Measurements from ENCODE around the gene LTF.
"Not testable (repeated sequence)": the region's sequence is repeated elsewhere in the genome, so short reads cannot be mapped to it uniquely, and the experiment has no call there.

The LTF gene

DNA sequence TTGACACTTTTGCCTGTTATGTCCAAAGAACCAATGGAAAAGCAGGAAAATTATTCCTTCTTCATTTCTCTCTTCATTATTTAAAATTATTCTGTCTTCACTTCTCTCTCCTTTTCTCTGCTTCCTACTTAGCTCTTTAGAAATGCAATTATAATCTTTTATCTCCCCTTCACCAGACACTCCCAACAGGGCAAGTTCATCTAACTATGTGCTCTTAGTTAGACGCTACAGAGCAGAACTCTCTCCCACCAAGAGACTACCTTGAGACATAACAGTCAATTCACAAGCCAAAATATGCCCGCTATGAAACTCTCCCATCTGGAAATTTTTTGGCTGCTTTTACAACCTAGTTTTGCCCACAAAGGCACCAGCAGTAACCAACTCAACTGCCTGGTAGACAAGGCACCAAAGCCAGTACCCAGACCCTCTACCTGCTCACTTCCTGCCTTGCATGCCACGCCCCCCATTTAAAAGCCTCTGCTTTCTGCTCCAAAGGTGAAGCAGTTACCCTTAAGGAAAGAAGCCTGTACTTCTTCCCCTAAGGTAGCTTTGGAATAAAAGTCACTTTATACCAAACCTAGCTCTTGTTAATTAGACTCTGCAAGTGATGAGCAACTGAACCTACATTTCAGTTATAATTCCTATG is 29.5 kb downstream of the LTF start:
- no peak for DNase-seq

DNA sequence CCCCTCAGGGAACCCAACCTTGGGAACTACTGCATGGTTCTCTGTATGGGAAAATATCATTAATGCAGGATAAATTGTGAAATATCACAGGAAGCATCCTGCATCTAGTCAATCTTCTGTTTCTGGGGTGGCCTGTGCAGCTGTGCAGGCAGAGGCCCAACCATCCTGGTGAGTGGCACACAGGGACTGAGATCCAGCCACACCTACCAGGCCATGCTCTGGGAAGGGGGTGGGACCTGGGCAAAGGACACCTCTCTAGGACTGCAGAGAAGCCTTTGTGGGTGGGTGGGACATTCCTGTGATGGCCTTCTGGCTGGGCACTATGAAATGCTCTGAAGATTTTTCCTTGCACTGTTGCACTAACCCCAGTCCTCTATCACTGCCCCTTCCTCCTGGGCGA is 30.9 kb downstream of the LTF start:
- DNase-seq: no peak

- not testable (repeated sequence) for DNase-seq
Observed at GRCh38 chr3:46433118-46433517, 31.6 kb downstream of the LTF start.

DNA sequence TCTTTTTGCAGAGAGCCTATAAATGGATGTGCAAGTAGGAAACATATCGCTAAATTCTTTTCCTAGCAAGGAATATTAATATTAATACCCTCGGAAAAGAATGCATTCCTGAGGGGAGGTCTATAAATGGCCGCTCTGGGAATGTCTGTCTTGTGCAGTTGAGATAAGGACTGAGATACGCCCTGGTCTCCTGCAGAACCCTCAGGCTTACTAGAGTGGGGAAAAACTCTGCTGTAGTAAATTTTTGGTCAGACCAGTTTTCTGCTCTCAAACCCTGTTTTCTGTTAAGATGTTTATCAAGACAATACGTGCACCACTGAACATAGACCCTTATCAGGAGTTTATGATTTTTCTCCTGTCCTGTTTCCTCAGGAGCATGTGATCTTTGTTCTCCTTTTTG is 32.8 kb downstream of the LTF start:
- DNase-seq: not testable (repeated sequence)

- DNase-seq: not testable (repeated sequence)
Observed at GRCh38 chr3:46430879-46431278, 33.8 kb downstream of the LTF start.

- DNase-seq: no peak
Observed at GRCh38 chr3:46429671-46430070, 35.0 kb downstream of the LTF start.

DNA sequence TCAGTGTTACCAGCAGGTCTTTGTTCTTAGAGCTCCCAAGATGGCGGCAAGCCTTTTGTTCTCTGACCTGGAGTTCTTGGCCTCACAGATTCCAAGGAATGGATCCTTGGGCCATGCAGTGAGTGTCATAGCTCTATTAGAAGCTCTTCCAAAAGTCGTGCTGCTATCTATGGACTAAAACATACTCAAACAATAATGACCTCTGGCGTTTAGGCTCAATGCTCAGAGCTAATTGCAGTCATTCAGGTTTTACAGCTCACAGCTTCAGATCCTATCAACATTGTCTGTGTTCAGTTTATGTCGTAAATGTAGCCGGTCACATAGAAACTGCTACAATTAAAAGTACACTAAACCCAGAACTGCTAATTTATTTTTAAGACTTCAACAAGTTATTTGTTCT is 35.5 kb downstream of the LTF start:
- no peak for DNase-seq

DNA sequence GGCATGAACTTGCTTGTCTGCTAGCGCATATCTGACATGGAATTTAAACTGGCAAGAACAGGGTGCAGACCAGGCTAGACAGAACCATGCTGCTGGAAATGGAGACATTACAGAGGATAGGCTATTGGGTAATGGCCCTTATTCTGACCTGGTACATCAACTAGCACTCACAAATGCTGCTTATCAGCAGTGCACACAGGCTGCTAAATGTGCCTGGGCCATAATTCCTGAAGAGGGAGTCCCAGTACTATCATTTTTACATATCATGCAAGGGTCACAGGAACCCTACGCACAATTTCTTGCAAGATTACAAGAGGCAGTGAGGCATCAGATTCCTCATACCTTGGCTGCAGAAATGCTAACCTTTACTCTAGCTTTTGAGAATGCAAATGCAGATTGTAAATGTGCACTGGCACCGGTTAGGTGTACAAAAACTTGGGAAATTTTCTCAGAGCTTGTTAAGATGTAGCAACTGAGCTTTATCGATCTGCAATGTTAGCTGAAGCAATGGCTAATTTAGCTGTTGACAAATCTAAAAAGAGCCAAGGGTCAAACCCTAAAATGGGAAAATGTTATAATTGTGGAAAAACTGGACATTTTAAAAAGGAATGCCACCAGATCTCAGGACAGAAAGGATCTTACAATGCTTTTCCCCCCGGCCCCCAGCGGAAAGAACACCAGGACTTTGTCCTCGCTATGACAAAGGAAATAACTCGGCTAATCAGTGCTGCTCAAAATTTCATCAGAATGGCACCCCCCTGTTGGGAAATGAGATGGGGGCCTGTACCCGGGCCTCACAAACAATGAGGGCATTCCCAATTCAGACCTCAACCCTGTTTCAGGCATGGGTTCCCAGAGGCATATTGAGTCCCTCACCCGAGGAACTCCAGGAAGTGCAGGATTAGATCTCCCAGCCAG is 36.5 kb downstream of the LTF start:
- DNase-seq: no peak

DNA sequence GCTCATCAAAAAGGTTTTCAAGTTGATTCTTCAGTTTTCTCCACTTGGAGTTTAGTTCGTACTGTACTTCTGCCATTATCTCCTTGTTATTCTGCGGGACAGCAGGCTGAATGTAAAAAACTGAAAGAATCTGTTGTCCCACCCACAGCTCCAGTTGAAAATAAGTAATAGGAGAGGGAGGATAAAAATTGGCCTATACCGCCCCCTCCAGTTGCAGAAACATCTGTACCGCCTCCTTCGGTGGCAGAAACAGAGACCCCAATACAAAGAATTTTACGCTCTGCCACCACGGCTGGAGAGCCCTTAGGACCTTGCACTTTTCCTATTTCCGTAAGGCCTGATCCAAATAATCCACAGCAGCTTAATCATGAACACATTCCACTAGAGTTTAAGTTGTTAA is 37.3 kb downstream of the LTF start:
- DNase-seq: not testable (repeated sequence)

- DNase-seq: not testable (repeated sequence)
Observed at GRCh38 chr3:46426476-46426875, 38.2 kb downstream of the LTF start.

DNA sequence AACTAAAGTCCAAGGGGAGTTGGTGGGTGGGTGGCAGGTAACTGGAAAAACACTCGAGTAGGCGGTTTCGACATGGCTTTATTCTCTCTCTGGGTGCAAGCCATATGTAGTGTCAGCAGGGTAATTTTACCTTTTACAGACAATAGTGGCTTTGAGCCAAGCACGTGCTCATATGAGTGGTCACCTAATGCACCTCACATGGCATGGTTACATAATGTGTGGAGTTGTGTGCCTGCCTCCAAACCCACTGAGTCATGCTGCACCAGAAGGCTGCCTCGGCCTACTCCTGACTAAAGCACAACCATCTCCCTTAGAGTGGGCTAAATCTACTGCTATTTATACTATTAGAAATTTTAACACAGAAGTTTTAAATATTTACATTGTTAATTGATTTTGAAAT is 41.1 kb downstream of the LTF start:
- DNase-seq: no peak

GRCh38 chr3:46422617-46423016 is 42.1 kb downstream of the LTF start:
- no peak for DNase-seq

- no peak for DNase-seq
Observed at GRCh38 chr3:46420931-46421330, 43.8 kb downstream of the LTF start.

DNA sequence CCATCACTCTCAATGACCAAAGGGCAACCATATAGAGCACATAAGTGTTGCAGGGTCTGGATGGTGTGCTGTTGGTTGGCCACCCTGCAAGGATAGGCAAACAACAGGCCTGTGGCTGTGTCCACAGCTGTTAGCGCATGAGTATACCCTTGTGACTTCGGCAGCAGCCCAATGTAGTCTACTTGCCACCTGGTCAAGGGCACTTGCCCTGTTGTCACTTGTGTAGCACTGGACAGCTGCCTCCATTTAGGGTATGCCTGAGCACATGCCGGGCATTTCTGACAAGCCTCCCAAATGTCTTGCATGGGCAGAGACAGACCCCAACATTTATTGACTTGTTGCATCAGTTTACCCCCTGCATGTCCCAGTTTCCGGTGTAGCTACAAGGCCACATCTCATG is 44.9 kb downstream of the LTF start:
- no peak for DNase-seq

DNA sequence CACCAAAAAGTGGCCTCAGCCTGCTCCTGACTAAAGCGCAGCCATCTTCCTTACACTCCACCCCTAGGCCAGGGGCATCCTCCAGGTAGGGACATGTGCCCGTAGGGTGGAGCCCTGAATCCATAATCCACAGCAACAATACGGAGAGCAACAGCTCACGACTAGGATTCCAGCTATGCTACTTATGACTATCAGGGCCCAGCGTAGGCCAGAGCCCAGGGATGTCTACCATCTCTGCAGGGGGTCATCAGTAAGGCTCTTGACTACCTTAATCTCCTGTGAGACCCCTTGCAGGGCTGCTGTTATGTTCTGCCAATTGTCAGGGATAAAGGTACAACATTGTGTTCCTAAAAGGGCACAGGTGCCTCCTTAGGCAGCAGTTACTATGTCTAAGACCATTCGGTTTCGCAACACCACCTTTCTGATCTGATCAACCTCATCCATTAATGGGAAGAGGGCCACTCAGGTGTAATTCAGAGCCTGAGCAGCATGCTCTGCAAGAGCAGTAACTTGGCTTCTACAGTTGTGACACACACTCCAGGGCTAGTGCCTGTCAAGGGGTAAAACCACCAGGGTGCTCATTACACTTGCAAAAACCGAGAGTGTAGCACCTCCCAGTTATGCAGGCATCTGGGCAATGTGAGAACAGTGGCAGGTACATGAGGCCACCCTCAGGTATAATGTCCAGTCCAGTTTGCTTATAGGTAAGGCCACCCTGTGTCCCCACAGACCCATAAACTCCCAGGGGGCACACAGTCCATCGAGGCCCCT is 46.7 kb downstream of the LTF start:
- DNase-seq: no peak

DNA sequence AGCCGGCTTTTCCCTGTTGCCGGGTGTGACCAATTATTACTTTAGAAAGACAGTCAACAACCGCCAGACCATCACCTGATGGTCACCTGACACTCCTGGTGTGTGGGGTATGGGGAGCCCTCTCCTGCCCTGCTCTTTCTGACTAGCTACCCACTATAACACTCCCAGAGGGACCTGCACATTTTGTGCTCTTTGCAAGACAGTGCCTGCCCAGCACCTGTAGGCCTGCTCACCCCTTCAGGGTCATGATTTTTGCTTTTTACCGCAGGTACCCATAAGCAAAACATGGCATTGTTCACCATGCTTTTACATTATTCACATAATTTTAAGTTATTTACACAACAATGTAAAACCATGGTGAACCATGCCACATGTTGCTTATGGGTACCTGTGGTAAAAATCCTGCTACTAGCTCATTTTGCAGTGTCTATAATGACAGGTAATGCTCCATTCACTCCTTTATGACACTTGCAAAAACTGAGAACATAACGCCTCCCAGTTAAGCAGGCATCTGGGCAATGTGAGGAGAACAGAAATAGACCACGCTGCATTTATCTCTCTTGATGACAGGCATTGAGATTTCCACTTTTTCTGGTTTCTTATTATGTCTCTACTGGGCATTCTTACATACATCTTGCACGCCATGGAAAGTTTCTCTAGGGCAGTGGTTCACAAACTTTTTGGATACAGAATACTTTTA is 47.7 kb downstream of the LTF start:
- no peak for DNase-seq

DNA sequence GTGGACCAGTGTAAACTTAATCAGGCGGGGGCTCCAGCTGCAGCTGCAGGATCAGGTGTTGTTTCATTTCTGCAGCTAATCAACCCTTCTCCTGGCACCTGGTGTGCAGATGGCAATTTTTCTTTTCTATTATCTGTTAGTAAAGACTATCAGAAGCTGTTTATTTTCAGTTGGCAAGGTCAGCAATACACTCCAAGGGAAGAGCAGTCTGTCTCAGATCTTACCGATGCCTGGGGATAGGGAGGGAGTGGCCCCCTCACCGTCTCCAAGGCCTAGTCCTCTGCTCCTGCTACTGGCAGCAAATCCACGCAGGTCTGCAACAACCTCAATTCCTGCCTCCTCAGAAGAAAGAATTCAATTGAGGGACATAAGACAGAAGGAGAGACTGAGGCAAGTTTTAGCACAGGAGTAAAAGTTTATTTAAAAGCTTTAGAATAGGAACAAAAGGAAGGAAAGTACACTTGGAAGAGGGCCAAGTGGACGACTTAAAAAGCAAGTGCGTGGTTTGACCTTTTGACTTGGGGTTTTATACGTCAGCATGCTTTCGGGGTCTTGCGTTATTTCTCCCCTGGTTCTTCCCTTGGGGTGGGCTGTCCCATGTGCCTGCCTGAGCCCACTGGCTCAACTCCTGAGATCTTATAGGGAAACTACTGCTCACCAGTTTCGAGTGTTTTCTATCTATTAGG is 48.4 kb downstream of the LTF start:
- DNase-seq: no peak

- no peak for DNase-seq
Observed at GRCh38 chr3:46414739-46415138, 50.0 kb downstream of the LTF start.

- no peak for DNase-seq
Observed at GRCh38 chr3:46413951-46414350, 50.8 kb downstream of the LTF start.

DNA sequence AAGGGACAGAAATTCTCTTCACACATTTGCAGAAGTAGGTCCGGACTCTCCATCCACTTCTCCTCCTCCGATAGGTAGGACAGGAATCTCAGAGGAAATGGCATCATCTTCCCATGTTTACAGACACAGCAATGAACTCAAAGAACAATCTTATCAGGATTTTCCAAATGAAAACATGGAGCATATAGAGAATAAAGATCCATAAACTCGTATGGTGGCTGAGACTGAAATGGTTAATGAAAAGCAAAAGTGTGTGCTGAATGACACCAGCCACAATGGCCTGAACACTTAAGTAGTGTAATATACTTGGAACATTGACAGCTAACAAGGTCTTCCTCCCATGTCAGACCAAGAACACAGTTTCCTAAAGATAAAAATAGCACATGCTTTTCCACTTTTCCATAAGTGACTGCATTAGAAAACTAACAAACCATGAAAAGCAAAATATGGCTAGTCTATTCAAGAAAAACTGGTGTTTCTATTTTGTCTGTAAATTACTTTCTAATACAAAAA is 51.9 kb downstream of the LTF start:
- DNase-seq: no peak

DNA sequence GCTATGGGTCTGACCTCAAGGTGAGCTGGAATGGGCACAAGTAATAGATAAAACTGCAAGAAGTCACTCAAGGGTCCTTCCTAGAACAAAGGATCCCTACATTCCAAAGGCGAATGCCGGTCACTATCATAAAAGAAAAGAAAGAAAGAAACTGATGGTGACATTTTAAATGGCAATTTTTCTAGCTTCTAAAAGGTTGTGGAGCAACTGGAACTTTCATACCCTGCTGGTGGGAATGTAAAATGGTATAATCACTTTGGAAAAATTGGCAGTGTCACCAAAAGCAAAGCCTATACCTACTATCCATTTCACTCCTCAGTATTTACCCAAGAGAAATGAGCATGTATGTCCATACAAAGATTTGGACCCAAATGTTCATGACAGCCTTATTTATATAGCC is 53.4 kb downstream of the LTF start:
- DNase-seq: no peak

GRCh38 chr3:46410669-46411068 is 54.0 kb downstream of the LTF start:
- no peak for DNase-seq
